KMS-11 (cell line): ENCODE results near the gene CD247.

Source experiments
- H2AFZ ChIP-seq: fragments of 200-600 bp; sonication (generic); 2 replicates; pipeline ENCODE4 v1.6.1; 2016; ENCODE audit warnings: antibody characterized with exemption, mixed run types, low read depth
- H3K27ac ChIP-seq: fragments of 200-600 bp; sonication (generic); 2 replicates; pipeline ENCODE4 v1.6.1; 2016; ENCODE audit warnings: mild to moderate bottlenecking, mixed run types
- H3K27me3 ChIP-seq: fragments of 200-600 bp; sonication (generic); 2 replicates; pipeline ENCODE4 v1.6.1; 2017; ENCODE audit warnings: mild to moderate bottlenecking, low read depth, mixed run types, moderate library complexity; ENCODE audit not compliant: insufficient read depth
- H3K36me3 ChIP-seq: fragments of 200-600 bp; sonication (generic); 2 replicates; pipeline ENCODE4 v1.6.1; 2017; ENCODE audit warnings: mild to moderate bottlenecking, mixed run types; ENCODE audit not compliant: insufficient read depth
- H3K4me1 ChIP-seq: fragments of 200-600 bp; sonication (generic); 2 replicates; pipeline ENCODE4 v1.6.1; 2016; ENCODE audit warnings: mild to moderate bottlenecking, low read depth, mixed run types; ENCODE audit not compliant: poor library complexity, severe bottlenecking
- H3K4me2 ChIP-seq: fragments of 200-600 bp; sonication (generic); 2 replicates; pipeline ENCODE4 v1.7.0; 2016; ENCODE audit warnings: mild to moderate bottlenecking, mixed run types
- H3K4me3 ChIP-seq: fragments of 200-600 bp; sonication (generic); IDR thresholded peaks from 2 replicates; pipeline ENCODE4 v1.6.1; 2017; ENCODE audit warnings: low read depth, low read length, mixed read lengths; ENCODE audit not compliant: insufficient read depth
- H3K79me2 ChIP-seq: fragments of 200-600 bp; sonication (generic); 2 replicates; pipeline ENCODE4 v1.6.1; 2016; ENCODE audit warnings: low read depth, mixed run types; ENCODE audit not compliant: insufficient read depth
- H3K9ac ChIP-seq: fragments of 200-600 bp; sonication (generic); 2 replicates; pipeline ENCODE4 v1.6.1; 2016; ENCODE audit warnings: mild to moderate bottlenecking, mixed run types
- H4K20me1 ChIP-seq: fragments of 200-600 bp; sonication (generic); 2 replicates; pipeline ENCODE4 v1.6.1; 2016; ENCODE audit warnings: mild to moderate bottlenecking, mixed run types; ENCODE audit not compliant: insufficient read depth
- TF ChIP-seq, protein P1 (sequence below): fragments of 200-600 bp; sonication (generic); conservative IDR thresholded peaks from 2 replicates; pipeline ENCODE4 v1.6.1; 2017; ENCODE audit warnings: low read depth, mild to moderate bottlenecking, antibody characterized with exemption, low read length, moderate library complexity, mixed read lengths

Gene CD247

DNA sequence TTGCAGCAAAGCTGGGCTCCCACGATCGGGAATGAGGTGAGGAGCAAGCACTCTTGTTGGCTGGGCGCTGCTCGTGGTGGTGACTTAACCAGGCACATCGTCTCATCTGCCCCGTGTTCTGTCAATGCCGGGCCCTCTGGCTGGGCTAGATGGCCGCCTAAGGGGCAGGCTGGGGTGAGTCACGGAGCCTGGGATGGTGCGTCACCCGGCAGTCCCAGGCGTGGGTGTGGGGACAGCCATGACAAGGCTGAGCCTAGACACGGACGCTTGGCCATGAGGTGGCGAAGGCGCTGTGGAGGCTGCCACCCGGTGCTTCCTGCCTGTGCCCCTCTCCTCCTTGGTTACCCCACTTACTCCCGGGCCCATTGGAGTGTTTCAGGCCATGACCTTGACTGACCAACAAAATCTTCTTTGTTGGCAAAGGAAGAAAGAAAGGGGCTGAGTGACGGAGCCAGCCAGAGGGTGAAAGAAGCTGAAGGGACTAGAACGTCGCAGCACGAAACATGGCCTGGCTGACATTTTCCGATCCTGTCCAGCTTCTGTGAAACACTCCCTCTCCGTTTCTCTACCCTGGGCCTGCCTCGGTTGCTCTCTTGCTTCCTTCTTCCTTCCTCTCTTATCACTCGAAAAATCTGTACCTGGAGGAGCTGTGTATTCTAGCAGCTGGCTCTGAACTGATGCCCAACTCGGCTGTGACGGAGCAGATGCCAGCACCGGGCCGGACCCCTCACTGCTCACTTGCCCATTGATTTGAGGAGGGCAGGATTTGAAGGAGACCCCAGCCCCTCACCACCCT, 596 bp downstream of the CD247 start:
- TF ChIP-seq, protein P1, sequence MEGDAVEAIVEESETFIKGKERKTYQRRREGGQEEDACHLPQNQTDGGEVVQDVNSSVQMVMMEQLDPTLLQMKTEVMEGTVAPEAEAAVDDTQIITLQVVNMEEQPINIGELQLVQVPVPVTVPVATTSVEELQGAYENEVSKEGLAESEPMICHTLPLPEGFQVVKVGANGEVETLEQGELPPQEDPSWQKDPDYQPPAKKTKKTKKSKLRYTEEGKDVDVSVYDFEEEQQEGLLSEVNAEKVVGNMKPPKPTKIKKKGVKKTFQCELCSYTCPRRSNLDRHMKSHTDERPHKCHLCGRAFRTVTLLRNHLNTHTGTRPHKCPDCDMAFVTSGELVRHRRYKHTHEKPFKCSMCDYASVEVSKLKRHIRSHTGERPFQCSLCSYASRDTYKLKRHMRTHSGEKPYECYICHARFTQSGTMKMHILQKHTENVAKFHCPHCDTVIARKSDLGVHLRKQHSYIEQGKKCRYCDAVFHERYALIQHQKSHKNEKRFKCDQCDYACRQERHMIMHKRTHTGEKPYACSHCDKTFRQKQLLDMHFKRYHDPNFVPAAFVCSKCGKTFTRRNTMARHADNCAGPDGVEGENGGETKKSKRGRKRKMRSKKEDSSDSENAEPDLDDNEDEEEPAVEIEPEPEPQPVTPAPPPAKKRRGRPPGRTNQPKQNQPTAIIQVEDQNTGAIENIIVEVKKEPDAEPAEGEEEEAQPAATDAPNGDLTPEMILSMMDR, result no peak
- H3K27me3 ChIP-seq, result no peaks in the 10 kb centered on the region
- no peaks in the 10 kb centered on the region for H3K79me2 ChIP-seq
- no peaks in the 10 kb centered on the region for H3K36me3 ChIP-seq
- no peak overlapping the region for H2AFZ ChIP-seq
- H3K9ac ChIP-seq, result no peak overlapping the region
- no peaks in the 10 kb centered on the region for H4K20me1 ChIP-seq
- no peak overlapping the region for H3K4me2 ChIP-seq
- H3K27ac ChIP-seq, result no peak overlapping the region
- H3K4me1 ChIP-seq, result no peaks in the 10 kb centered on the region
- H3K4me3 ChIP-seq, result no peak overlapping the region

DNA sequence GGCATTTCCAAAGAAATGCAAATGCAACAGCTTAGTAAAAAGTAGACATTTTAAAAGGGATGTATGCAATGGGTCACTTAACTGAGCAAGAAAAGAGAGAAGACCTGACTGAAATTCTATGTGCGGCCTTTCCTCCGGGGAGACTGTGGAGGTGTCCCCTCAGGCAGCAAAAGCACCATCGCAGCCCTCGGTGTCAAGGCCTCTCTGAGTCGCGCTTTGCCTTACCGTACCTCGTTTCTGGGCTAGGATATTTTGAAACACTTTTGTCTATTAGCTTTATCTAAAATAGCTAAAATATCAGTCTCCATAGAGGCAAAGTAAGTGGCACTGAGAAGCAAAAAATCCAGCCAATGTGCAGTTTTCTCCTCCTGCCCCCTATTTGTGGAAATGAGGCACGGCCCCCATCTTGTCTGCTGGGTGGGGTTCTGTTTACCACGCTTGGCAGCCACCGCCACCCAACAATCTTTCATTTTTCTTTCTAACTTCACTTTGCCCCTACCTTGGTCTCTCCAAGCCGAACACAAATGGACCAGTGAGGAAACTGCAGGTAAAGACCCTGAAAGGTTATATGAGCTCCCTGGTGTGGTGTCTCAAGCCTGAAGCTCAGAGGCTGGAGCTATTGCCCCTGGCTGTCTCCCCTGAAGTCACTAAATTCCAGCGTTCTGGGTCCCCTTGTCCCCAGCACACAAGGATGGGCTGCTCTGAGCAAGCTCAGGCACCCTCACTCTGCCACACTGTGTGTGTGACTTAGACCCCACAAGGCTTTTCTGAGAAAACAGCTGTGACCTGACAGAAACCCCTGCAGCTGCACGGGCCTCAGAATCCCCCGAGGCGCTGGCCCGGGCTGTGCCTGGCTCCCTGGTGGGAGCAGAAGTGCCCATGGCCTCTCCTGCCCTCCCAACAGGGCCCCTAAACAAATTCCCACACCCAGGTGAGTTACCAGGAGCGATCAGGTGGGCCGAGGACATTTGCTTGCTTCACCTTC, 1.6 kb downstream of the CD247 start:
- Histone ChIP-seq H3K27ac (no peak overlapping the region), H2AFZ (no peak overlapping the region), H3K4me3 (no peak overlapping the region), H3K4me2 (no peak overlapping the region), H3K9ac (no peak overlapping the region), H4K20me1 (no peaks in the 10 kb centered on the region), H3K79me2 (no peaks in the 10 kb centered on the region), H3K36me3 (no peaks in the 10 kb centered on the region), H3K27me3 (no peaks in the 10 kb centered on the region), H3K4me1 (no peaks in the 10 kb centered on the region)
- TF ChIP-seq, protein P1, result no peak

DNA sequence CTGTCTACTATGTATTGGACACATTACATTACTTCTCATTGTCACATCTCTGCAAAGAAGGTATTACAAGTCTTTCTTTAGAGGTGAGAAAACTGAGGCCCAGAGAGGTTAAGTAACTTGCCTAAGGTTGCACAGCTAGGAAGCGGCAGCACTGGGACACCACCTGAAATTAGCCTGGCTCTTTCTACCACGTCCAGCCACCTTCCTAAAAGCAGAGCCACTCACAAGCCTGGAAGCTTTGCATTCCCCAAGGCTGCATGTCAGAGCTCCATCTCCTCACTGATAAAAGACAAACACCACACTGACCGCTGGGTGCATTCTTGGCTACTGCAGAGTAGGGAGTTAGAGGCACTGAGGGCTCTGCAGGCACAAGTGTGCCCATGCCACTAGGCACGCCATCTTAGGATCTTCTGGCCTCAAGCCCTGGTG, 2.4 kb downstream of the CD247 start:
- H4K20me1 ChIP-seq, result no peaks in the 10 kb centered on the region
- no peaks in the 10 kb centered on the region for H3K79me2 ChIP-seq
- no peak overlapping the region for H2AFZ ChIP-seq
- no peaks in the 10 kb centered on the region for H3K36me3 ChIP-seq
- no peak overlapping the region for H3K27ac ChIP-seq
- H3K9ac ChIP-seq, result no peak overlapping the region
- no peaks in the 10 kb centered on the region for H3K4me1 ChIP-seq
- H3K4me2 ChIP-seq, result no peak overlapping the region
- TF ChIP-seq, protein P1, result no peak
- no peak overlapping the region for H3K4me3 ChIP-seq
- no peaks in the 10 kb centered on the region for H3K27me3 ChIP-seq

DNA sequence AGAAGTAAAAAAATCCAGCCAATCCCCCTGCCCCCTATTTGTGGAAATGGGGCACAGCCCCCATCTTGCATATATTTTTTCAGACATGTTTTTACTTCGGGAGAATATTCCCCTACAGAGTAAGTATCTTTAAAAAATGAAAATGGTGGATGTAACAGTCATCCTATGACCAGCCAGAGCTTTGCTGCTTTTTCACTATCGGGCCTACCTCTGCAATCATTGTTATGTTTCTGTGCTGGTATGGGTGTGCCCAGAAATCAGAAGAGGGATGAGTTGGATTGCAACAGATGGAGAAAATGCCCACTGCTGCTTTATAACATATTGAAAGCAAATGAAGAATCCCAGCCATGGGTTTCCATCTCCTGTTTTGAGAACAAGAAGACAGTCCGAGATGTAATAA, 2.9 kb downstream of the CD247 start:
- no peak overlapping the region for H2AFZ ChIP-seq
- no peaks in the 10 kb centered on the region for H4K20me1 ChIP-seq
- no peak overlapping the region for H3K9ac ChIP-seq
- no peaks in the 10 kb centered on the region for H3K79me2 ChIP-seq
- H3K27ac ChIP-seq, result no peak overlapping the region
- H3K4me2 ChIP-seq, result no peak overlapping the region
- H3K27me3 ChIP-seq, result no peaks in the 10 kb centered on the region
- no peaks in the 10 kb centered on the region for H3K4me1 ChIP-seq
- TF ChIP-seq, protein P1, result no peak
- no peak overlapping the region for H3K4me3 ChIP-seq
- H3K36me3 ChIP-seq, result no peaks in the 10 kb centered on the region
